Gastroesophageal sphincter (tissue), 3 donors: ENCODE data around the gene ANTXR2.

Source experiments
- CTCF ChIP-seq, 4 experiments: fragments of 200-600 bp in 2 of 4; fragments of 450-650 bp in 2 of 4; sonication (generic) in 1 of 4; IDR thresholded peaks; one replicate each; pipeline ENCODE4 v1.5.1; 2017 to 2019; ENCODE audit warnings: antibody characterized with exemption in 4 of 4, mild to moderate bottlenecking in 2 of 4, moderate library complexity in 2 of 4
- EP300 ChIP-seq: sonication (generic); formaldehyde crosslinking; IDR thresholded peaks from one replicate; pipeline ENCODE4 v1.6.1; 2017; ENCODE audit warnings: antibody characterized with exemption, mild to moderate bottlenecking
- POLR2A ChIP-seq, 2 donors: fragments of 450-650 bp; IDR thresholded peaks; one replicate each; pipeline ENCODE4 v1.6.1; 2017; ENCODE audit warnings: antibody characterized with exemption in 2 of 2, mild to moderate bottlenecking in 2 of 2, moderate library complexity in 1 of 2
- POLR2AphosphoS5 ChIP-seq: sonication (generic); formaldehyde crosslinking; IDR thresholded peaks from one replicate; pipeline ENCODE4 v1.6.1; 2017; ENCODE audit warnings: antibody characterized with exemption

- TF ChIP-seq POLR2A (IDR thresholded peaks at IDR 0.05) (no peak), CTCF (IDR thresholded peaks at IDR 0.05) (no peak), EP300 (no peak), POLR2AphosphoS5 (no peak)
Observed at GRCh38 chr4:80016506-80016905, 56.5 kb downstream of the ANTXR2 start.
